HCT116 (cell line): Measurements from ENCODE around the gene LCE2A. TPM values are rescaled to one million over a fixed set of nuclear protein-coding genes. Genes with fewer than 3 reads are reported as not detected.
"Not testable (repeated sequence)": the region's sequence is repeated elsewhere in the genome, so short reads cannot be mapped to it uniquely, and the experiment has no call there.

ENCODE experiments used
- ATAC-seq: fragments of 200-7000 bp; cut with Tn5 transposase; 2 replicates; pipeline ENCODE4 v1.9.1; 2020; ENCODE audit warnings: mild to moderate bottlenecking, moderate library complexity
- BruUV-seq: library from RNA; stranded (reverse); fragments of 400-500 nt; replicated peaks from 2 replicates; lab custom pipeline; 2021; lab: Mats Ljungman, UMichigan
- CTCF ChIA-PET: fragments of 300-600 bp; sonication (Branson Sonifier 250); formaldehyde crosslinking; loops from one replicate; lab custom pipeline; 2021; ENCODE audit warnings: antibody characterized with exemption; lab: Charles Lee
- POLR2A ChIA-PET: fragments of 300-600, 350-600 bp; sonication (Branson Sonifier 250); formaldehyde crosslinking; loops from one replicate; lab custom pipeline; 2021; ENCODE audit warnings: antibody characterized with exemption; lab: Charles Lee
- RAD21 ChIA-PET, 2 experiments: fragments of 300-600 bp; sonication (Branson Sonifier 250); formaldehyde crosslinking; loops; one replicate each; lab custom pipeline; 2023; ENCODE audit warnings: low total read pairs in 2 of 2; ENCODE audit not compliant: uncharacterized antibody in 2 of 2, unreplicated experiment in 2 of 2, low non-redundant PET in 1 of 2; lab: Charles Lee
- DNase-seq: peaks from one replicate; pipeline ENCODE4 v3.0.0-alpha.2; 2010; ENCODE audit warnings: low read depth, low spot score
- H2AFZ ChIP-seq: fragments of 200-600 bp; shearing (Covaris generic), sonication (generic); 2 replicates; pipeline ENCODE4 v1.6.1; 2017; ENCODE audit warnings: low read depth, mixed run types, mixed read lengths, antibody characterized with exemption, low read length; ENCODE audit not compliant: poor library complexity, severe bottlenecking
- H3K27ac ChIP-seq: 2 replicates; pipeline ENCODE4 v1.5.1; 2012; ENCODE audit warnings: low read depth, low read length
- H3K27me3 ChIP-seq: fragments of 200-600 bp; sonication (generic); 2 replicates; pipeline ENCODE4 v1.6.1; 2016; ENCODE audit warnings: mixed run types, low read length, mixed read lengths; ENCODE audit not compliant: insufficient read depth
- H3K36me3 ChIP-seq, 2 experiments: fragments of 200-500 bp in 1 of 2; fragments of 200-600 bp in 1 of 2; sonication (Bioruptor generic) in 1 of 2; sonication (generic) in 1 of 2; 2 replicates each; pipeline versions ENCODE4 v1.5.1 to v1.6.1; 2014 to 2016; ENCODE audit warnings: low read length in 2 of 2, inconsistent platforms in 1 of 2, mixed read lengths in 1 of 2, mixed run types in 1 of 2; ENCODE audit not compliant: insufficient read depth in 2 of 2, control insufficient read depth in 1 of 2
- H3K4me1 ChIP-seq, 2 experiments: fragments of 200-600 bp in 1 of 2; sonication (generic) in 1 of 2; 2 replicates each; pipeline versions ENCODE4 v1.5.1 to v1.6.1; 2012 to 2017; ENCODE audit warnings: low read length in 2 of 2, inconsistent platforms in 1 of 2, mild to moderate bottlenecking in 1 of 2, mixed read lengths in 1 of 2, mixed run types in 1 of 2, moderate library complexity in 1 of 2; ENCODE audit not compliant: insufficient read depth in 2 of 2, control insufficient read depth in 1 of 2
- H3K4me2 ChIP-seq: fragments of 200-600 bp; sonication (generic); 2 replicates; pipeline ENCODE4 v1.6.1; 2017; ENCODE audit warnings: mixed run types, low read length, mixed read lengths
- H3K4me3 ChIP-seq, 2 experiments: fragments of 200-600 bp in 1 of 2; sonication (generic) in 1 of 2; replicated peaks in 1 of 2; 2 replicates each; pipeline ENCODE4 v1.5.1; 2011 to 2016; ENCODE audit warnings: low read length in 2 of 2, control low read depth in 1 of 2, low read depth in 1 of 2, mild to moderate bottlenecking in 1 of 2, mixed read lengths in 1 of 2, mixed run types in 1 of 2
- H3K79me2 ChIP-seq: fragments of 200-600 bp; sonication (generic); 2 replicates; pipeline ENCODE4 v1.6.1; 2017; ENCODE audit warnings: mild to moderate bottlenecking, mixed run types, low read length, moderate library complexity, mixed read lengths; ENCODE audit not compliant: insufficient read depth
- H3K9ac ChIP-seq: fragments of 200-600 bp; sonication (generic); 2 replicates; pipeline ENCODE4 v1.6.1; 2016; ENCODE audit warnings: low read length, mixed read lengths
- H3K9me2 ChIP-seq: fragments of 200-600 bp; sonication (generic), shearing (Covaris generic); 2 replicates; pipeline ENCODE4 v1.6.1; 2017; ENCODE audit warnings: mixed run types, mild to moderate bottlenecking, moderate library complexity; ENCODE audit not compliant: insufficient read depth
- H3K9me3 ChIP-seq, 2 experiments: fragments of 200-500 bp in 1 of 2; fragments of 200-600 bp in 1 of 2; sonication (Bioruptor generic) in 1 of 2; sonication (generic) in 1 of 2; 2 replicates each; pipeline ENCODE4 v1.6.1; 2014 to 2017; ENCODE audit warnings: low read length in 2 of 2, mixed read lengths in 2 of 2, inconsistent platforms in 1 of 2, low read depth in 1 of 2, mild to moderate bottlenecking in 1 of 2, mixed run types in 1 of 2, moderate library complexity in 1 of 2; ENCODE audit not compliant: control insufficient read depth in 1 of 2, insufficient read depth in 1 of 2
- H4K20me1 ChIP-seq: fragments of 200-600 bp; sonication (generic), shearing (Covaris generic); 2 replicates; pipeline ENCODE4 v1.6.1; 2017; ENCODE audit warnings: mixed run types, mild to moderate bottlenecking, moderate library complexity; ENCODE audit not compliant: insufficient read depth
- CEBPB ChIP-seq: IDR thresholded peaks from 2 replicates; pipeline ENCODE4 v1.6.1; 2012; ENCODE audit warnings: low read depth
- CTCF ChIP-seq, 3 experiments: fragments of 200-600 bp in 1 of 3; sonication (generic) in 1 of 3; IDR thresholded peaks in 2 of 3; conservative IDR thresholded peaks in 1 of 3; 2 replicates each; pipeline ENCODE4 v1.5.1; 2012 to 2017; ENCODE audit warnings: low read depth in 2 of 3, low read length in 2 of 3, antibody characterized with exemption in 1 of 3, borderline replicate concordance in 1 of 3, control low read depth in 1 of 3, mild to moderate bottlenecking in 1 of 3, mixed read lengths in 1 of 3, mixed run types in 1 of 3, moderate library complexity in 1 of 3; ENCODE audit not compliant: insufficient read depth in 1 of 3
- EZH2phosphoT487 ChIP-seq: fragments of 200-600 bp; IDR thresholded peaks from 2 replicates; pipeline ENCODE4 v1.6.1; 2018; ENCODE audit warnings: antibody characterized with exemption, borderline replicate concordance
- FOSL1 ChIP-seq: IDR thresholded peaks from 2 replicates; pipeline ENCODE4 v1.6.1; 2012; ENCODE audit warnings: low read depth
- MAX ChIP-seq: IDR thresholded peaks from 2 replicates; pipeline ENCODE4 v1.6.1; 2012
- RAD21 ChIP-seq: IDR thresholded peaks from 2 replicates; pipeline ENCODE4 v1.6.1; 2012; ENCODE audit warnings: low read depth, mild to moderate bottlenecking
- YY1 ChIP-seq: IDR thresholded peaks from 2 replicates; pipeline ENCODE4 v1.6.1; 2011; ENCODE audit warnings: low read length, low read depth, moderate library complexity, mild to moderate bottlenecking; ENCODE audit not compliant: insufficient replicate concordance; ENCODE audit errors: extremely low read depth
- ZBTB33 ChIP-seq: IDR thresholded peaks from 2 replicates; pipeline ENCODE4 v1.6.1; 2011; ENCODE audit warnings: mild to moderate bottlenecking, low read length, moderate library complexity; ENCODE audit not compliant: insufficient replicate concordance; ENCODE audit errors: extremely low read depth
- ZNF274 ChIP-seq: fragments of 200-500 bp; sonication (Bioruptor generic); IDR thresholded peaks from 2 replicates; pipeline ENCODE4 v1.6.1; 2014; ENCODE audit warnings: mild to moderate bottlenecking, low read depth, low read length, inconsistent platforms
- intact Hi-C: fragments of 100-400 bp; cut with micrococcal nuclease; formaldehyde crosslinking; loops from 2 replicates; pipeline ENCODE4 v1.10.0; 2022
- total RNA-seq: library from RNA; stranded (reverse); gene quantifications from one replicate; pipeline ENCODE4 v1.2.1, GENCODE V29; 2021; ENCODE audit not compliant: unreplicated experiment

Gene LCE2A
- total RNA-seq, 1 experiment from 2014 or later = not detected

GRCh38 chr1:152673016-152673415 is 25.1 kb upstream of the LCE2A start:
- peaks cover 39% of the 10 kb centered on the region for H3K27me3 ChIP-seq
- no peak overlapping the region for H3K4me3 ChIP-seq
- RAD21 ChIA-PET = no interaction called here
- no peak overlapping the region for H3K4me2 ChIP-seq
- no peaks in the 10 kb centered on the region for H3K36me3 ChIP-seq
- no TSS peak for BruUV-seq
- H2AFZ ChIP-seq = no peak overlapping the region
- no peak overlapping the region for H3K27ac ChIP-seq
- H3K9me3 ChIP-seq = no peaks in the 10 kb centered on the region
- no peak overlapping the region for H3K9ac ChIP-seq
- no peaks in the 10 kb centered on the region for H3K9me2 ChIP-seq
- intact Hi-C loops = no loop called here
- CTCF ChIA-PET = no interaction called here
- POLR2A ChIA-PET = interaction anchor here (0.6 kb wide), 1 partner anchor 17 kb away, joined by 3 read pairs; no protein-coding TSS in a partner anchor
- TF ChIP-seq ZNF274 (no peak), CEBPB (no peak)
- DNase-seq = no peak
- no peaks in the 10 kb centered on the region for H3K4me1 ChIP-seq
- ATAC-seq = no peak
- H3K79me2 ChIP-seq = no peaks in the 10 kb centered on the region
- no peaks in the 10 kb centered on the region for H4K20me1 ChIP-seq

- H4K20me1 ChIP-seq, H3K79me2 ChIP-seq, H3K4me1 ChIP-seq, H3K27ac ChIP-seq, ATAC-seq, H3K4me3 ChIP-seq, POLR2A ChIA-PET, H3K36me3 ChIP-seq, CTCF ChIA-PET, RAD21 ChIA-PET, H3K9me3 ChIP-seq, H3K9ac ChIP-seq, H3K4me2 ChIP-seq, BruUV-seq, intact Hi-C loops, DNase-seq, H2AFZ ChIP-seq, H3K9me2 ChIP-seq: not testable (repeated sequence)
- peaks cover 42% of the 10 kb centered on the region for H3K27me3 ChIP-seq
Observed at GRCh38 chr1:152674983-152675382, 23.2 kb upstream of the LCE2A start, which contains the start of gene LCE2C. TSS of gene LCE2C (plus strand) at chr1:152675279. CDS start at chr1:152676016, 737 bp downstream.

- Histone ChIP-seq H3K27ac (no peak overlapping the region), H3K9ac (no peak overlapping the region), H4K20me1 (no peaks in the 10 kb centered on the region), H3K9me3 (no peaks in the 10 kb centered on the region), H2AFZ (no peak overlapping the region), H3K27me3 (peaks cover 56% of the 10 kb centered on the region), H3K4me1 (no peaks in the 10 kb centered on the region), H3K36me3 (no peaks in the 10 kb centered on the region), H3K4me2 (no peak overlapping the region), H3K4me3 (no peak overlapping the region), H3K9me2 (no peaks in the 10 kb centered on the region), H3K79me2 (no peaks in the 10 kb centered on the region)
- BruUV-seq = no TSS peak
- no peak for ATAC-seq
- ChIA-PET RAD21 (no interaction called here), CTCF (no interaction called here), POLR2A (no interaction called here)
- no peak for DNase-seq
- intact Hi-C loops = no loop called here
- TF ChIP-seq EZH2phosphoT487 = no peak
- no peak for TF ChIP-seq ZBTB33
- no peak for TF ChIP-seq YY1
- TF ChIP-seq CTCF (IDR thresholded peaks at IDR 0.05 in 2 of 3, conservative IDR thresholded peaks at IDR 0.05 in 1 of 3; ENCODE audit: borderline replicate concordance in 1 of 3, insufficient read depth in 1 of 3, low read depth in 2 of 3, low read length in 2 of 3) = no peak
- TF ChIP-seq MAX = no peak
- TF ChIP-seq RAD21 = no peak
- TF ChIP-seq FOSL1 = no peak
Observed at GRCh38 chr1:152679459-152679858, 18.7 kb upstream of the LCE2A start.
